Measurements from ENCODE around the gene FAM163B.

Gene FAM163B

DNA sequence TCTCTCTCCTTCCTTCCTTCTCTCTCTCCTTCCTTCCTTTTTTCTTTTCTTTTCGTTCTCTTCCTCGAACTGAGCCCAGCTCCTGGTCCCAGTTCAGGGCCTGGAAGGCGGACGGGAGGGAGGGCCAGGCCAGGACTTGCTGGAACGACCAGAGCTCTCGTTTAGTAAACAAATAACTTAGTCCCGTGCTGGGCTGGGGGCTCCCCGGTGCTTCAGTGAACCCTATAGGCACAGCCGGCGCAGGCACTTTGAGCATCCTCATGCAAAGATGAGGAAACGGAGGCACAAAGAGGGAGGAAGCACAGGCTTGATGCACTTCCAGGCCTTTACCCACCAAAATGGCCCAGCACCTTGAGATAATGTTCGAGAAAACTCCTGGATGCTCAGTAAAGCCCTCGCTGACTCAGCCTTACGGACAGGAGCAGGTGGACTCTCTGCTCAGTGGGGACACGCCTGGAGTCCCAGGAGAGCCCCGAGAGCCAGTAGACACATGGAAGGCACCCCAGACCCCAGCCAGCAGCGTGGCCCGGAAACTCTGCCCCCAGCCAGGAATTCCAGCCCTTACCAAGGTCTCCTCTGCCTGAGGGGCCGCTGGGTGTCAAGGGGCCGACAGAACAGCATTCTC lies 18.8 kb downstream of the FAM163B start:
- Histone ChIP-seq H3F3A (ENCODE audit: insufficient read depth, low read length) (no peaks in the 10 kb centered on the region), H3K4me3 (ENCODE audit: low read depth, low read length, poor library complexity, severe bottlenecking) (no peak overlapping the region), H3K36me3 (ENCODE audit: insufficient read depth, low read length) (no peaks in the 10 kb centered on the region), H3K4me2 (ENCODE audit: low read length) (no peak overlapping the region), H3K9ac (ENCODE audit: low read length) (no peak overlapping the region), H3K79me2 (ENCODE audit: insufficient read depth, low read length) (no peaks in the 10 kb centered on the region), H4K20me1 (ENCODE audit: insufficient read depth, low read length) (no peaks in the 10 kb centered on the region), H3K27me3 (ENCODE audit: insufficient read depth, low read length) (no peaks in the 10 kb centered on the region), H3K4me1 (ENCODE audit: insufficient read depth, low read length, severe bottlenecking) (no peaks in the 10 kb centered on the region), H3K9me2 (ENCODE audit: low read depth, low read length) (no peaks in the 10 kb centered on the region), H3K27ac (ENCODE audit: low read depth, low read length, poor library complexity, severe bottlenecking) (no peak overlapping the region), H3K9me3 (ENCODE audit: low read length) (no peaks in the 10 kb centered on the region), H2AFZ (ENCODE audit: low read length) (no peak overlapping the region)
- TF ChIP-seq, protein P1, sequence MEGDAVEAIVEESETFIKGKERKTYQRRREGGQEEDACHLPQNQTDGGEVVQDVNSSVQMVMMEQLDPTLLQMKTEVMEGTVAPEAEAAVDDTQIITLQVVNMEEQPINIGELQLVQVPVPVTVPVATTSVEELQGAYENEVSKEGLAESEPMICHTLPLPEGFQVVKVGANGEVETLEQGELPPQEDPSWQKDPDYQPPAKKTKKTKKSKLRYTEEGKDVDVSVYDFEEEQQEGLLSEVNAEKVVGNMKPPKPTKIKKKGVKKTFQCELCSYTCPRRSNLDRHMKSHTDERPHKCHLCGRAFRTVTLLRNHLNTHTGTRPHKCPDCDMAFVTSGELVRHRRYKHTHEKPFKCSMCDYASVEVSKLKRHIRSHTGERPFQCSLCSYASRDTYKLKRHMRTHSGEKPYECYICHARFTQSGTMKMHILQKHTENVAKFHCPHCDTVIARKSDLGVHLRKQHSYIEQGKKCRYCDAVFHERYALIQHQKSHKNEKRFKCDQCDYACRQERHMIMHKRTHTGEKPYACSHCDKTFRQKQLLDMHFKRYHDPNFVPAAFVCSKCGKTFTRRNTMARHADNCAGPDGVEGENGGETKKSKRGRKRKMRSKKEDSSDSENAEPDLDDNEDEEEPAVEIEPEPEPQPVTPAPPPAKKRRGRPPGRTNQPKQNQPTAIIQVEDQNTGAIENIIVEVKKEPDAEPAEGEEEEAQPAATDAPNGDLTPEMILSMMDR (IDR thresholded peaks at IDR 0.05; ENCODE audit: low read length) = no peak
- TF ChIP-seq EZH2 (IDR thresholded peaks at IDR 0.05; ENCODE audit: borderline replicate concordance, low read length) = no peak

DNA sequence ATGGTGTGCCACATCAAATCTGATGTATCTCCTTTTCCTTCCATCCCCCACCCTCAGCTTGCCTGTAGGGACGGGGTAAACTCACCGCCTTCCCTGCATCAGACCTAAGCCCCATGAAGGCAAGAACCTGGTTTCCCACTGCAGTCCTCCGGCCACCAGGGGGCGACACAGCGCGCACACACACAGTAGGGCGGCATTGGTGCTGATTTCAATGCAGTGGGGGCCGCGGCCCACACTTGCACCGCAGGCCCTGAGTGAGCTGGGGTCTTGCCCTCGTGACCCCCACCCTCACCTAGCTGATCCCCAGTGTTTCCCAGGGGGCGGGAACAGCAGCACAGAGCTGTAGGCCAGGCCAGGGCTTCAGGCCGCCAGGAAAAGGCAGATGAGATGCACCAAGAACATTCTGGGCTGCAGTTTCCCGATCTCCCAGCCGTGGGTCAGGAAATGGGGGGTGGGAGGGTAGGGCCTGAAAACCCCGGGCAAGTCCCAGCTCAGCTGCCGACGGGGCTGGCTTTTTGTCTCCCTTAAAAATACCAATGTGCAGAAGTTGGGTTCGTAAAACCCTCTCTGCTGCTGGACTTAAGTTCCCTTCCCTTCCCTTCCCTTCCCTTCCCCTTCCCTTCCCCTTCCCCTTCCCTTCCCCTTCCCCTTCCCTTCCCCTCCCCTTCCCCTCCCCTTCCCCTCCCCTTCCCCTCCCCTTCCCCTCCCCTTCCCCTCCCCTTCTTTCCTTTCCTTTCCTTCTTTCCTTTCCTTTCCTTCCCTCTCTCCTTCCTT lies 19.5 kb downstream of the FAM163B start:
- no peaks in the 10 kb centered on the region for H3K36me3 ChIP-seq (ENCODE audit: insufficient read depth, low read length)
- no peak overlapping the region for H3K27ac ChIP-seq (ENCODE audit: low read depth, low read length, poor library complexity, severe bottlenecking)
- H3K79me2 ChIP-seq (ENCODE audit: insufficient read depth, low read length) = no peaks in the 10 kb centered on the region
- H4K20me1 ChIP-seq (ENCODE audit: insufficient read depth, low read length) = no peaks in the 10 kb centered on the region
- H2AFZ ChIP-seq (ENCODE audit: low read length) = no peak overlapping the region
- no peaks in the 10 kb centered on the region for H3F3A ChIP-seq (ENCODE audit: insufficient read depth, low read length)
- no peaks in the 10 kb centered on the region for H3K27me3 ChIP-seq (ENCODE audit: insufficient read depth, low read length)
- no peaks in the 10 kb centered on the region for H3K4me1 ChIP-seq (ENCODE audit: insufficient read depth, low read length, severe bottlenecking)
- H3K4me3 ChIP-seq (ENCODE audit: low read depth, low read length, poor library complexity, severe bottlenecking) = no peak overlapping the region
- no peak overlapping the region for H3K4me2 ChIP-seq (ENCODE audit: low read length)
- no peak overlapping the region for H3K9ac ChIP-seq (ENCODE audit: low read length)
- H3K9me2 ChIP-seq (ENCODE audit: low read depth, low read length) = no peaks in the 10 kb centered on the region
- no peaks in the 10 kb centered on the region for H3K9me3 ChIP-seq (ENCODE audit: low read length)
- no peak for TF ChIP-seq EZH2 (IDR thresholded peaks at IDR 0.05; ENCODE audit: borderline replicate concordance, low read length)
- TF ChIP-seq, protein P1 (IDR thresholded peaks at IDR 0.05; ENCODE audit: low read length) = peak; percentile 84

- Histone ChIP-seq H3K9me3 (ENCODE audit: low read length) (no peaks in the 10 kb centered on the region), H3K4me2 (ENCODE audit: low read length) (no peak overlapping the region), H3K27ac (ENCODE audit: low read depth, low read length, poor library complexity, severe bottlenecking) (no peak overlapping the region), H3K4me1 (ENCODE audit: insufficient read depth, low read length, severe bottlenecking) (no peaks in the 10 kb centered on the region), H4K20me1 (ENCODE audit: insufficient read depth, low read length) (no peaks in the 10 kb centered on the region), H3K9ac (ENCODE audit: low read length) (no peak overlapping the region), H3K27me3 (ENCODE audit: insufficient read depth, low read length) (no peaks in the 10 kb centered on the region), H2AFZ (ENCODE audit: low read length) (no peak overlapping the region), H3K4me3 (ENCODE audit: low read depth, low read length, poor library complexity, severe bottlenecking) (no peak overlapping the region), H3K36me3 (ENCODE audit: insufficient read depth, low read length) (no peaks in the 10 kb centered on the region), H3K79me2 (ENCODE audit: insufficient read depth, low read length) (no peaks in the 10 kb centered on the region), H3F3A (ENCODE audit: insufficient read depth, low read length) (no peaks in the 10 kb centered on the region), H3K9me2 (ENCODE audit: low read depth, low read length) (no peaks in the 10 kb centered on the region)
- no peak for TF ChIP-seq EZH2 (IDR thresholded peaks at IDR 0.05; ENCODE audit: borderline replicate concordance, low read length)
- TF ChIP-seq, protein P1 (IDR thresholded peaks at IDR 0.05; ENCODE audit: low read length) = no peak
These were observed 21.7 kb downstream of the FAM163B start for GRCh38 chr9:133587466-133587865.
